ENCODE measurements around the gene SPOUT1.

SPOUT1 gene

GRCh38 chr9:128836509-128837145, 7.0 kb upstream of the SPOUT1 start:
- DNase-seq = no peak

GRCh38 chr9:128835246-128836210, 5.9 kb upstream of the SPOUT1 start:
- no peak for DNase-seq

GRCh38 chr9:128833696-128834095, 4.1 kb upstream of the SPOUT1 start:
- DNase-seq = no peak

- DNase-seq = no peak
These were observed 708 bp downstream of the SPOUT1 start for GRCh38 chr9:128828719-128829452.

- DNase-seq = no peak
These were observed 1.3 kb downstream of the SPOUT1 start for GRCh38 chr9:128828267-128828666.

GRCh38 chr9:128825923-128826700, 3.5 kb downstream of the SPOUT1 start:
- no peak for DNase-seq

- DNase-seq = no peak
These were observed 4.7 kb downstream of the SPOUT1 start for GRCh38 chr9:128824911-128825310.

GRCh38 chr9:128823903-128824406, 5.6 kb downstream of the SPOUT1 start:
- DNase-seq = no peak

- DNase-seq = no peak
These were observed 6.2 kb downstream of the SPOUT1 start for GRCh38 chr9:128823362-128823902.

- no peak for DNase-seq
These were observed 7.1 kb downstream of the SPOUT1 start for GRCh38 chr9:128822407-128823042.

GRCh38 chr9:128821584-128822406, 7.8 kb downstream of the SPOUT1 start:
- no peak for DNase-seq

- DNase-seq = no peak
These were observed 8.7 kb downstream of the SPOUT1 start for GRCh38 chr9:128820665-128821583.

- no peak for DNase-seq
These were observed 9.6 kb downstream of the SPOUT1 start for GRCh38 chr9:128819716-128820664.

GRCh38 chr9:128818839-128819715, 10.5 kb downstream of the SPOUT1 start:
- no peak for DNase-seq

GRCh38 chr9:128818099-128818838, 11.3 kb downstream of the SPOUT1 start, which contains the start of gene ENDOG:
ENDOG (plus strand) TSS chr9:128818500; CDS start chr9:128818685, 185 bp downstream.
- DNase-seq = peak; percentile 90 to 95

GRCh38 chr9:128810873-128811272, 18.7 kb downstream of the SPOUT1 start:
- no peak for DNase-seq

All from NCI-H446 (cell line).